Mesendoderm (in vitro differentiated cells): ENCODE measurements around the gene C19orf81.

Experiments used
- DNase-seq: peaks from one replicate; pipeline ENCODE4 v3.0.0; 2013
- H2AK5ac ChIP-seq: 2 replicates; pipeline ENCODE4 v1.6.1; 2013; ENCODE audit warnings: low read length, inconsistent platforms
- H2BK120ac ChIP-seq: 2 replicates; pipeline ENCODE4 v1.6.1; 2013; ENCODE audit warnings: low read depth, mild to moderate bottlenecking, low read length, moderate library complexity, mixed read lengths
- H2BK15ac ChIP-seq: replicated peaks from 2 replicates; pipeline ENCODE4 v1.6.1; 2013; ENCODE audit warnings: low read depth, mild to moderate bottlenecking, moderate library complexity
- H2BK5ac ChIP-seq: 2 replicates; pipeline ENCODE4 v1.6.1; 2013; ENCODE audit warnings: low read length, inconsistent platforms
- H3K18ac ChIP-seq: 2 replicates; pipeline ENCODE4 v1.6.1; 2013; ENCODE audit warnings: mild to moderate bottlenecking, low read length, mixed read lengths
- H3K23ac ChIP-seq: one replicate; pipeline ENCODE4 v1.6.1; 2013; ENCODE audit warnings: low read length
- H3K27ac ChIP-seq: 2 replicates; pipeline ENCODE4 v1.5.1; 2013; ENCODE audit warnings: low read depth, mild to moderate bottlenecking, inconsistent platforms, low read length, moderate library complexity
- H3K27me3 ChIP-seq: 2 replicates; pipeline ENCODE4 v1.6.1; 2013; ENCODE audit warnings: low read length, control low read depth, mild to moderate bottlenecking, inconsistent platforms; ENCODE audit not compliant: insufficient read depth, poor library complexity
- H3K36me3 ChIP-seq: 2 replicates; pipeline ENCODE4 v1.6.1; 2013; ENCODE audit warnings: low read length, inconsistent platforms; ENCODE audit not compliant: control insufficient read depth, insufficient read depth
- H3K4ac ChIP-seq: one replicate; pipeline ENCODE4 v1.6.1; 2013; ENCODE audit warnings: low read depth, mild to moderate bottlenecking, low read length, moderate library complexity
- H3K4me1 ChIP-seq: 2 replicates; pipeline ENCODE4 v1.6.1; 2013; ENCODE audit warnings: low read depth, low read length, inconsistent platforms; ENCODE audit not compliant: control insufficient read depth
- H3K4me2 ChIP-seq: 2 replicates; pipeline ENCODE4 v1.6.1; 2013; ENCODE audit warnings: low read length
- H3K4me3 ChIP-seq: 2 replicates; pipeline ENCODE4 v1.5.1; 2013; ENCODE audit warnings: mild to moderate bottlenecking, low read length
- H3K56ac ChIP-seq: one replicate; pipeline ENCODE4 v1.6.1; 2013; ENCODE audit warnings: low read length
- H3K79me1 ChIP-seq: 2 replicates; pipeline ENCODE4 v1.6.1; 2013; ENCODE audit warnings: low read length, inconsistent platforms
- H3K79me2 ChIP-seq: 2 replicates; pipeline ENCODE4 v1.6.1; 2013; ENCODE audit warnings: mild to moderate bottlenecking, low read length; ENCODE audit not compliant: control insufficient read depth, insufficient read depth
- H3K9ac ChIP-seq: 2 replicates; pipeline ENCODE4 v1.6.1; 2013; ENCODE audit warnings: low read length, inconsistent platforms
- H4K5ac ChIP-seq: one replicate; pipeline ENCODE4 v1.6.1; 2013; ENCODE audit warnings: low read length
- H4K8ac ChIP-seq: one replicate; pipeline ENCODE4 v1.6.1; 2013; ENCODE audit warnings: low read depth, mild to moderate bottlenecking, control low read depth, low read length, moderate library complexity
- WGBS: extraction: QIAGEN DNeasy Blood & Tissue Kit; methylation state at CpG from one replicate; pipeline ENCODE4 v1.1.7; 2013; ENCODE audit warnings: low lambda C conversion rate, missing lambda C conversion rate; ENCODE audit not compliant: insufficient coverage; ENCODE audit errors: extremely low coverage; 5-methylcytosine and 5-hydroxymethylcytosine counted together

Gene C19orf81

GRCh38 chr19:50628146-50628545, 21.1 kb upstream of the C19orf81 start:
- Histone ChIP-seq H3K36me3 (no peaks in the 10 kb centered on the region), H3K4me1 (no peaks in the 10 kb centered on the region), H2AK5ac (no peak overlapping the region), H3K23ac (no peak overlapping the region), H2BK120ac (no peak overlapping the region), H3K4ac (no peak overlapping the region), H3K18ac (no peak overlapping the region), H3K4me3 (no peak overlapping the region), H3K9ac (no peak overlapping the region), H2BK5ac (no peak overlapping the region), H4K5ac (no peak overlapping the region), H3K56ac (no peak overlapping the region), H2BK15ac (no peak overlapping the region), H3K4me2 (no peak overlapping the region), H4K8ac (no peak overlapping the region), H3K79me2 (no peaks in the 10 kb centered on the region), H3K27me3 (no peaks in the 10 kb centered on the region), H3K79me1 (no peaks in the 10 kb centered on the region), H3K27ac (no peak overlapping the region)
- no CpG with 5 or more reads among the region's 5 CpGs for WGBS
- no peak for DNase-seq

- H2BK5ac ChIP-seq: no peak overlapping the region
- no peaks in the 10 kb centered on the region for H3K79me2 ChIP-seq
- H3K4me3 ChIP-seq: no peak overlapping the region
- no peak overlapping the region for H3K56ac ChIP-seq
- no peak overlapping the region for H2AK5ac ChIP-seq
- no peaks in the 10 kb centered on the region for H3K27me3 ChIP-seq
- H3K9ac ChIP-seq: no peak overlapping the region
- H3K36me3 ChIP-seq: no peaks in the 10 kb centered on the region
- no peak overlapping the region for H3K18ac ChIP-seq
- H4K5ac ChIP-seq: no peak overlapping the region
- H3K79me1 ChIP-seq: no peaks in the 10 kb centered on the region
- no peaks in the 10 kb centered on the region for H3K4me1 ChIP-seq
- no peak for DNase-seq
- H3K23ac ChIP-seq: no peak overlapping the region
- H3K27ac ChIP-seq: no peak overlapping the region
- no CpG with 5 or more reads among the region's 7 CpGs for WGBS
- H3K4me2 ChIP-seq: no peak overlapping the region
- no peak overlapping the region for H3K4ac ChIP-seq
- no peak overlapping the region for H4K8ac ChIP-seq
- H2BK120ac ChIP-seq: no peak overlapping the region
- H2BK15ac ChIP-seq: no peak overlapping the region
Observed at GRCh38 chr19:50628551-50628950, 20.7 kb upstream of the C19orf81 start.

- Histone ChIP-seq H3K56ac (no peak overlapping the region), H3K4me1 (no peaks in the 10 kb centered on the region), H3K79me1 (no peaks in the 10 kb centered on the region), H3K4ac (no peak overlapping the region), H3K27me3 (no peaks in the 10 kb centered on the region), H3K18ac (no peak overlapping the region), H4K8ac (no peak overlapping the region), H3K9ac (no peak overlapping the region), H3K4me2 (no peak overlapping the region), H3K79me2 (no peaks in the 10 kb centered on the region), H2BK120ac (no peak overlapping the region), H2BK15ac (no peak overlapping the region), H4K5ac (no peak overlapping the region), H3K4me3 (no peak overlapping the region), H2AK5ac (no peak overlapping the region), H3K36me3 (no peaks in the 10 kb centered on the region), H3K27ac (no peak overlapping the region), H3K23ac (no peak overlapping the region), H2BK5ac (no peak overlapping the region)
- WGBS: no CpG with 5 or more reads among the region's 20 CpGs
- DNase-seq: no peak
Observed at GRCh38 chr19:50629194-50629593, 20.1 kb upstream of the C19orf81 start.

- WGBS: no CpG with 5 or more reads among the region's 14 CpGs
- Histone ChIP-seq H4K5ac (no peak overlapping the region), H3K4me3 (no peak overlapping the region), H3K56ac (no peak overlapping the region), H3K36me3 (no peaks in the 10 kb centered on the region), H3K4me1 (no peaks in the 10 kb centered on the region), H3K27ac (no peak overlapping the region), H2BK5ac (no peak overlapping the region), H3K79me2 (no peaks in the 10 kb centered on the region), H3K79me1 (no peaks in the 10 kb centered on the region), H3K9ac (no peak overlapping the region), H2BK15ac (no peak overlapping the region), H3K27me3 (no peaks in the 10 kb centered on the region), H3K4me2 (no peak overlapping the region), H4K8ac (no peak overlapping the region), H3K4ac (no peak overlapping the region), H2AK5ac (no peak overlapping the region), H3K23ac (no peak overlapping the region), H3K18ac (no peak overlapping the region), H2BK120ac (no peak overlapping the region)
- no peak for DNase-seq
Observed at GRCh38 chr19:50629801-50630200, 19.4 kb upstream of the C19orf81 start.

GRCh38 chr19:50632151-50632835, 17.0 kb upstream of the C19orf81 start:
- no peak overlapping the region for H4K5ac ChIP-seq
- no peak overlapping the region for H2BK15ac ChIP-seq
- no peak overlapping the region for H3K9ac ChIP-seq
- no peaks in the 10 kb centered on the region for H3K4me1 ChIP-seq
- H2BK120ac ChIP-seq: no peak overlapping the region
- no peak overlapping the region for H2BK5ac ChIP-seq
- no peak overlapping the region for H2AK5ac ChIP-seq
- no CpG with 5 or more reads among the region's 20 CpGs for WGBS
- no peaks in the 10 kb centered on the region for H3K79me1 ChIP-seq
- H3K36me3 ChIP-seq: no peaks in the 10 kb centered on the region
- no peak overlapping the region for H3K4me2 ChIP-seq
- H3K23ac ChIP-seq: no peak overlapping the region
- no peak overlapping the region for H3K56ac ChIP-seq
- DNase-seq: no peak
- H4K8ac ChIP-seq: no peak overlapping the region
- no peak overlapping the region for H3K27ac ChIP-seq
- no peaks in the 10 kb centered on the region for H3K79me2 ChIP-seq
- H3K27me3 ChIP-seq: no peaks in the 10 kb centered on the region
- H3K18ac ChIP-seq: no peak overlapping the region
- no peak overlapping the region for H3K4me3 ChIP-seq
- H3K4ac ChIP-seq: no peak overlapping the region

- Histone ChIP-seq H4K5ac (no peak overlapping the region), H3K56ac (no peak overlapping the region), H3K23ac (no peak overlapping the region), H3K4me1 (no peaks in the 10 kb centered on the region), H2BK120ac (no peak overlapping the region), H3K79me1 (no peaks in the 10 kb centered on the region), H3K4ac (no peak overlapping the region), H3K79me2 (no peaks in the 10 kb centered on the region), H3K18ac (no peak overlapping the region), H3K4me2 (no peak overlapping the region), H3K4me3 (no peak overlapping the region), H2BK5ac (no peak overlapping the region), H3K27ac (no peak overlapping the region), H2AK5ac (no peak overlapping the region), H3K36me3 (no peaks in the 10 kb centered on the region), H3K9ac (no peak overlapping the region), H2BK15ac (no peak overlapping the region), H3K27me3 (no peaks in the 10 kb centered on the region), H4K8ac (no peak overlapping the region)
- WGBS: no CpG with 5 or more reads among the region's 2 CpGs
- no peak for DNase-seq
Observed at GRCh38 chr19:50633359-50633758, 15.9 kb upstream of the C19orf81 start.
